Measurements from ENCODE around the gene STAP2. TPM values are rescaled to one million over a fixed set of nuclear protein-coding genes. Genes with fewer than 3 reads are reported as not detected.
A peak's percentile ranks its signal among the peaks of the same experiment; 100 is the strongest.

The STAP2 gene
- total RNA-seq, 1 donor from 2014 or later: 6.8 TPM

DNA sequence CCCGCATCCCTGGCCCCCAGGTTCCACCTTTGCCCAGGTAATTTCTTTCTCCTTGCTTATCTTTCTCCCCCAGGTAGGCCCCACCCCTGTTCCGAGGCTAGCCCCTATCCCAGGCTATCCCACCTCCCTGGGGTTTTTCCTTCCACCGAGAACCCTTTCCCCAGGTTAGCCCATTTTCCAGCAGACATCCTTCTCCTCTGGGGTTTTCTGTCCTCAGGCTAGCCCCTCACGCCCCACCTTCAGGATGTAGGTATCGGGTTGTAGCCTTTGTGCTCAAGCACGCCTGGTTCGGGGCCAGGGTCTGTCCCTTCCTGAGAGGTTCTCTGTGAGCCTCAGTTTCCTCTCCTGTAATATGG lies 33.4 kb downstream of the STAP2 start:
- peaks cover 2% of the 10 kb centered on the region for H3K27me3 Mint-ChIP-seq (ENCODE audit: insufficient read depth, low read depth)
- H3K9me3 ChIP-seq (ENCODE audit: low read depth): no peaks in the 10 kb centered on the region
- peak overlapping the region; percentile 67 for H3K4me3 ChIP-seq
- H3F3A ChIP-seq (ENCODE audit: low read depth): peaks cover 14% of the 10 kb centered on the region
- H3K9ac ChIP-seq: no peak overlapping the region
- H3K36me3 Mint-ChIP-seq: peaks cover 6% of the 10 kb centered on the region
- no peaks in the 10 kb centered on the region for H3K9me3 Mint-ChIP-seq
- H3K79me2 ChIP-seq (ENCODE audit: low read depth): peaks cover 6% of the 10 kb centered on the region
- H3K4me2 ChIP-seq: peak overlapping the region; percentile 70
- no peaks in the 10 kb centered on the region for H4K20me1 ChIP-seq (ENCODE audit: low read depth)
- H3K27me3 ChIP-seq: no peaks in the 10 kb centered on the region
- no peak overlapping the region for H3K27ac Mint-ChIP-seq
- peaks cover 14% of the 10 kb centered on the region for H3K4me1 Mint-ChIP-seq
- H3K27ac ChIP-seq: no peak overlapping the region
- H2AFZ ChIP-seq (replicated peaks): peak overlapping the region; percentile 65
- no peak for DNase-seq (ENCODE audit: low spot score)
- no peaks in the 10 kb centered on the region for H3K36me3 ChIP-seq
- no peak for TF ChIP-seq EZH2phosphoT487 (IDR thresholded peaks at IDR 0.05)
- peak overlapping the region; percentile 80 for H3K4me3 Mint-ChIP-seq
- peaks cover 10% of the 10 kb centered on the region for H3K4me1 ChIP-seq

DNA sequence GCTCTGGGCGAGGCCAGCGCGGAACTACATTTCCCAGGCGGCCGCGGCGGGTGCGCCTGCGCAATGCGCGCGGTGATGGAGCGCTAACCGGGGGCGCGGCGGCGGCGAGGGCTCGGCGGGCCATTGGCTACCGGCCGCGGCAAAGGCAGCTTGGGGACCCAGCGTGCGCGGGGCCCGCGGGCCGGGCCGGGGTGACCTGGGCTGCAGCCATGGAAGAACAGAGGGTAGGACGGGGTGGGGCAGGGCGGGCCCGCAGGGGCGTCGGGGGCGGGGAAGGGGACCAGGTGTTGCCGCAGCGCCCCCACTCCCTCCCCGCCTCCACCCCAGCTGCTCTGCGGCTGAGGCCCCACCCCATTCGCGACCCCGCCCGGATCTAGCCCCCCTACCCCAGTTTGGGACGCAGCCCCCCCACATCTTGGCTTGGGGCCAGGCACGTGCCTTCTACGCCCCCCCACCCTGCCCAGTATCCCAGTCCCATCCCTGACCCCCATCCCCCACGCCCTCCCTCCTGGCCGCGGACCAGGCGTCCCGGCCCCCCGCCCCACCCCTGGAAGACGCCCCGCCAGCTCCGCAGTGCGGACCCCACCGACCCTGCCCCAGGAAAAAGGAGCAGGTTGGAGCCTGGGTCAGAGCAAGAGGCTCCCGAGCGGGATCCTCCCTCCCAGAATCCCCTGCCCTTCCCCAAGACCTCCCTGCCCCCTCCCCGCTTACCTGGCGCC lies 33.9 kb downstream of the STAP2 start, which contains the start of gene FSD1:
Gene FSD1, plus strand, starts transcription at position 61 of the 719 bp plus-strand sequence. Its CDS starts 149 bp downstream, at position 210.
- Histone ChIP-seq H3K9me3 (ENCODE audit: low read depth) (no peaks in the 10 kb centered on the region), H3K4me1 (peaks cover 10% of the 10 kb centered on the region), H3K9ac (no peak within 1 kb of the TSS), H2AFZ (replicated peaks) (peak within 1 kb of the TSS; percentile 65), H3K4me3 (peak within 1 kb of the TSS; percentile 67), H3K36me3 (no peaks in the 10 kb centered on the region), H4K20me1 (ENCODE audit: low read depth) (no peaks in the 10 kb centered on the region), H3K27me3 (no peaks in the 10 kb centered on the region), H3K4me2 (peak within 1 kb of the TSS; percentile 70), H3F3A (ENCODE audit: low read depth) (peaks cover 13% of the 10 kb centered on the region), H3K79me2 (ENCODE audit: low read depth) (peaks cover 6% of the 10 kb centered on the region), H3K27ac (no peak within 1 kb of the TSS)
- Mint-ChIP-seq H3K4me3 (peak within 1 kb of the TSS; percentile 85), H3K4me1 (peaks cover 14% of the 10 kb centered on the region), H3K36me3 (peaks cover 6% of the 10 kb centered on the region), H3K27me3 (ENCODE audit: insufficient read depth, low read depth) (peaks cover 2% of the 10 kb centered on the region), H3K9me3 (no peaks in the 10 kb centered on the region), H3K27ac (no peak within 1 kb of the TSS)
- TF ChIP-seq EZH2phosphoT487 (IDR thresholded peaks at IDR 0.05): no peak
- TF ChIP-seq, protein P1, sequence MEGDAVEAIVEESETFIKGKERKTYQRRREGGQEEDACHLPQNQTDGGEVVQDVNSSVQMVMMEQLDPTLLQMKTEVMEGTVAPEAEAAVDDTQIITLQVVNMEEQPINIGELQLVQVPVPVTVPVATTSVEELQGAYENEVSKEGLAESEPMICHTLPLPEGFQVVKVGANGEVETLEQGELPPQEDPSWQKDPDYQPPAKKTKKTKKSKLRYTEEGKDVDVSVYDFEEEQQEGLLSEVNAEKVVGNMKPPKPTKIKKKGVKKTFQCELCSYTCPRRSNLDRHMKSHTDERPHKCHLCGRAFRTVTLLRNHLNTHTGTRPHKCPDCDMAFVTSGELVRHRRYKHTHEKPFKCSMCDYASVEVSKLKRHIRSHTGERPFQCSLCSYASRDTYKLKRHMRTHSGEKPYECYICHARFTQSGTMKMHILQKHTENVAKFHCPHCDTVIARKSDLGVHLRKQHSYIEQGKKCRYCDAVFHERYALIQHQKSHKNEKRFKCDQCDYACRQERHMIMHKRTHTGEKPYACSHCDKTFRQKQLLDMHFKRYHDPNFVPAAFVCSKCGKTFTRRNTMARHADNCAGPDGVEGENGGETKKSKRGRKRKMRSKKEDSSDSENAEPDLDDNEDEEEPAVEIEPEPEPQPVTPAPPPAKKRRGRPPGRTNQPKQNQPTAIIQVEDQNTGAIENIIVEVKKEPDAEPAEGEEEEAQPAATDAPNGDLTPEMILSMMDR (IDR thresholded peaks at IDR 0.05): no peak
- DNase-seq (ENCODE audit: low spot score): peak; percentile 92

DNA sequence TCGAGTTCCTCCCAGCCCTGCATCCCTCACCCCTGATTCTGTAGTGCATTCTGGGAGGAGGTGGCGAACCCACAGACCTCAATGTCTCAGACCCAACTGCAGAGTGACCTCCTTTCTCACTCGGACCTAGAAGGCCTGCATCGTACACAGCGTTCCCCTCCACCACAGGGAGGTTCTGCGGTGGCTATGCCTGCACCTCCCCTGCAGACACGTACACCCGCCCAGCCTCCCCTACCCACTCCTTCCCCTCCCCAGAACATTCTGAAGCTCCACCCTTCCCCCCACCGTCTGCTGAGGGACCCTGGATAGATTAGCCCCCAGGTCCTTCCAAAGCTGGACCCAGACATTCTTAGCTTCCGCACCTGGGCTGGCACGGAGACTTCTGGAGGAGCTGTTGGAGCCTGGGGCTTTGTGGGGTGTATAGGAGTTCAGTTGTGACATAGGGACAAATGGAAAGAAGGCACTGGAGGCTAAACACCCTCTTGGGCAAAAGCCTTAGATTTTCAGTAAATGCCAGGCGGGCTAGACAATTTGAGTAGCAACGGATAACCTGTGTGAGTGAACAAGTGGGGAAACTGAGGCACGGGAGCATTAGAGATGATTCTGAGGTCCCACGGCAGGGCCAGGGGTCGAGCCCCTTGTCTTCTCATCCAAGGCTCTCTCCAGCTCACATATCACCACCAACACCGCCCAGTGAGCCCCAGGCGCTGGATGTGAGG lies 34.6 kb downstream of the STAP2 start:
- no peak for DNase-seq (ENCODE audit: low spot score)
- peak overlapping the region; percentile 67 for H3K4me3 ChIP-seq
- H3K9me3 ChIP-seq (ENCODE audit: low read depth): no peaks in the 10 kb centered on the region
- peak overlapping the region; percentile 65 for H2AFZ ChIP-seq (replicated peaks)
- H3K9ac ChIP-seq: no peak overlapping the region
- Mint-ChIP-seq H3K36me3 (peaks cover 6% of the 10 kb centered on the region), H3K27ac (no peak overlapping the region), H3K9me3 (no peaks in the 10 kb centered on the region), H3K4me1 (peaks cover 14% of the 10 kb centered on the region), H3K4me3 (peak overlapping the region; percentile 85), H3K27me3 (ENCODE audit: insufficient read depth, low read depth) (peaks cover 2% of the 10 kb centered on the region)
- peaks cover 10% of the 10 kb centered on the region for H3K4me1 ChIP-seq
- no peak overlapping the region for H3K27ac ChIP-seq
- no peaks in the 10 kb centered on the region for H3K27me3 ChIP-seq
- peak overlapping the region; percentile 70 for H3K4me2 ChIP-seq
- peaks cover 6% of the 10 kb centered on the region for H3K79me2 ChIP-seq (ENCODE audit: low read depth)
- no peaks in the 10 kb centered on the region for H3K36me3 ChIP-seq
- peaks cover 13% of the 10 kb centered on the region for H3F3A ChIP-seq (ENCODE audit: low read depth)
- H4K20me1 ChIP-seq (ENCODE audit: low read depth): no peaks in the 10 kb centered on the region
- TF ChIP-seq, protein P1 (IDR thresholded peaks at IDR 0.05): no peak
- TF ChIP-seq EZH2phosphoT487 (IDR thresholded peaks at IDR 0.05) (no peak), EZH2 (IDR thresholded peaks at IDR 0.05) (no peak)

All from neural progenitor cell (in vitro differentiated cells).